GM12878 (cell line): Measurements from ENCODE around the gene ZNF644. TPM values are rescaled to one million over a fixed set of nuclear protein-coding genes. Genes with fewer than 3 reads are reported as not detected.

Source experiments
- ATAC-seq: fragments of 200-7000 bp; cut with Tn5 transposase; 3 replicates; pipeline ENCODE4 v1.9.1; 2020; ENCODE audit warnings: mild to moderate bottlenecking, moderate library complexity
- BruUV-seq: library from RNA; stranded (reverse); fragments of 400-500 nt; replicated peaks from 2 replicates; lab custom pipeline; 2021; lab: Mats Ljungman, UMichigan
- CTCF ChIA-PET: fragments of 300-600 bp; sonication (Branson Sonifier 250); formaldehyde crosslinking; extraction: SDS; loops from one replicate; lab custom pipeline; 2021; ENCODE audit warnings: inconsistent platforms; lab: Yijun Ruan, JAX
- POLR2A ChIA-PET: fragments of 350-600 bp; formaldehyde crosslinking; extraction: SDS; loops from one replicate; lab custom pipeline; 2021; ENCODE audit warnings: inconsistent platforms; lab: Charles Lee
- RAD21 ChIA-PET: fragments of 300-600 bp; sonication (Branson Sonifier 250); formaldehyde crosslinking; loops from one replicate; lab custom pipeline; 2023; ENCODE audit warnings: antibody characterized with exemption; ENCODE audit not compliant: unreplicated experiment; lab: Charles Lee
- SMC1A ChIA-PET: fragments of 300-600 bp; sonication (Branson Sonifier 250); formaldehyde crosslinking; loops from one replicate; lab custom pipeline; 2023; ENCODE audit not compliant: unreplicated experiment, uncharacterized antibody; lab: Charles Lee
- DNase-seq: peaks from one replicate; pipeline ENCODE4 v3.0.0-alpha.2; 2011; ENCODE audit warnings: low read depth, low spot score
- FAIRE-seq: peaks from 3 replicates; lab custom pipeline; 2011; peaks lifted over from hg19 to GRCh38; lab: Jason Lieb, UNC
- H2AFZ ChIP-seq: 2 replicates; pipeline ENCODE4 v1.6.0; 2011; ENCODE audit warnings: low read depth, low read length, control low read depth; ENCODE audit not compliant: control insufficient read depth
- H3K27ac ChIP-seq: 2 replicates; pipeline ENCODE4 v1.5.1; 2011; ENCODE audit warnings: control low read depth; ENCODE audit not compliant: control insufficient read depth, insufficient read depth
- H3K27me3 ChIP-seq, 2 experiments: replicated peaks in 1 of 2; 2 replicates each; pipeline versions ENCODE4 v1.6.0 to v1.6.1; 2011; ENCODE audit warnings: low read length in 1 of 2; ENCODE audit not compliant: control insufficient read depth in 2 of 2, insufficient read depth in 2 of 2
- H3K36me3 ChIP-seq, 2 experiments: 2 replicates each; pipeline ENCODE4 v1.5.1; 2011; ENCODE audit warnings: low read length in 1 of 2; ENCODE audit not compliant: control insufficient read depth in 2 of 2, insufficient read depth in 2 of 2
- H3K4me1 ChIP-seq: 2 replicates; pipeline ENCODE4 v1.6.1; 2011; ENCODE audit warnings: mild to moderate bottlenecking, low read length, moderate library complexity, mixed read lengths; ENCODE audit not compliant: control insufficient read depth, insufficient read depth
- H3K4me2 ChIP-seq: 2 replicates; pipeline ENCODE4 v1.6.0; 2011; ENCODE audit warnings: control low read depth; ENCODE audit not compliant: control insufficient read depth, insufficient read depth
- H3K4me3 ChIP-seq: fragments of 200-600 bp; sonication (generic); 2 replicates; pipeline ENCODE4 v1.5.1; 2016
- H3K79me2 ChIP-seq: 2 replicates; pipeline ENCODE4 v1.6.0; 2011; ENCODE audit warnings: low read length; ENCODE audit not compliant: control insufficient read depth, insufficient read depth
- H3K9ac ChIP-seq: 2 replicates; pipeline ENCODE4 v1.8.0; 2011; ENCODE audit warnings: low read length, control low read depth, mixed read lengths; ENCODE audit not compliant: control insufficient read depth, insufficient read depth
- H3K9me3 ChIP-seq: replicated peaks from 3 replicates; pipeline ENCODE4 v1.5.1; 2011; ENCODE audit warnings: mild to moderate bottlenecking, low read length; ENCODE audit not compliant: control insufficient read depth, insufficient read depth
- H4K20me1 ChIP-seq: 2 replicates; pipeline ENCODE4 v1.6.0; 2011; ENCODE audit not compliant: control insufficient read depth, insufficient read depth
- CBFB ChIP-seq: IDR thresholded peaks from 2 replicates; pipeline ENCODE4 v1.6.1; 2016; ENCODE audit warnings: antibody characterized with exemption, low read depth
- CREB1 ChIP-seq: IDR thresholded peaks from 2 replicates; pipeline ENCODE4 v1.6.1; 2012; ENCODE audit warnings: low read depth, mild to moderate bottlenecking, inconsistent platforms
- EGR1 ChIP-seq, 2 experiments: IDR thresholded peaks; 1 replicate in 1 of 2; 2 replicates in 1 of 2; pipeline ENCODE4 v1.6.1; 2011 to 2012; ENCODE audit warnings: low read depth in 2 of 2, low read length in 2 of 2, borderline replicate concordance in 1 of 2, mild to moderate bottlenecking in 1 of 2, moderate library complexity in 1 of 2
- JUNB ChIP-seq: IDR thresholded peaks from 2 replicates; pipeline ENCODE4 v1.6.1; 2016; ENCODE audit warnings: antibody characterized with exemption, mild to moderate bottlenecking
- MYC ChIP-seq: IDR thresholded peaks from 2 replicates; pipeline ENCODE4 v1.6.1; 2011; ENCODE audit warnings: mild to moderate bottlenecking, low read length, moderate library complexity, inconsistent platforms; ENCODE audit not compliant: insufficient read depth, insufficient replicate concordance, insufficient read length, severe bottlenecking
- NR2C1 ChIP-seq: fragments of 450-650 bp; IDR thresholded peaks from 2 replicates; pipeline ENCODE4 v1.6.1; 2017; ENCODE audit warnings: antibody characterized with exemption, mild to moderate bottlenecking, moderate library complexity
- PAX8 ChIP-seq: fragments of 450-650 bp; IDR thresholded peaks from 2 replicates; pipeline ENCODE4 v1.6.1; 2017; ENCODE audit warnings: mild to moderate bottlenecking, moderate library complexity
- RCOR1 ChIP-seq: conservative IDR thresholded peaks from 2 replicates; pipeline ENCODE4 v1.6.1; 2012; ENCODE audit warnings: low read depth, low read length, improper control_type of control experiment
- SMAD1 ChIP-seq: fragments of 450-650 bp; IDR thresholded peaks from 2 replicates; pipeline ENCODE4 v1.6.1; 2018; ENCODE audit warnings: mild to moderate bottlenecking, low read depth; ENCODE audit not compliant: partially characterized antibody
- SREBF1 ChIP-seq: IDR thresholded peaks from 2 replicates; pipeline ENCODE4 v1.6.1; 2012; ENCODE audit warnings: mild to moderate bottlenecking, low read length
- WGBS: methylation state at CpG from one replicate; pipeline ENCODE4 v1.1.6; 2016; ENCODE audit warnings: low lambda C conversion rate; ENCODE audit not compliant: insufficient replicate concordance, insufficient coverage; ENCODE audit errors: missing lambda C conversion rate; 5-methylcytosine and 5-hydroxymethylcytosine counted together
- in situ Hi-C: fragments of 300-500 bp; cut with MboI; formaldehyde crosslinking; loops from 9 replicates; pipeline ENCODE4 v1.14.3; 2018; ENCODE audit warnings: mixed read lengths
- intact Hi-C: fragments of 100-400 bp; cut with micrococcal nuclease; formaldehyde crosslinking; loops from one replicate; pipeline ENCODE4 v1.14.2; 2022; ENCODE audit not compliant: unreplicated experiment
- polyA plus RNA-seq, 11 experiments: library from polyadenylated mRNA; depleted of rRNA in 4 of 11; unstranded in 6 of 11; stranded (reverse) in 5 of 11; fragments of >200 nt; fragmentation: Nextera tagmentation in 4 of 11; fragmentation: Illumina TruSeq in 1 of 11; extraction: Ambion mirVana in 4 of 11; extraction: Trizol in 1 of 11; gene quantifications; 1 replicate in 1 of 11; 2 replicates in 10 of 11; pipeline versions ENCODE4 v1.2.1 to v1.2.3, GENCODE V29; 2011 to 2016; ENCODE audit warnings: inconsistent platforms in 2 of 11, missing spikeins in 2 of 11, low read depth in 1 of 11
- total RNA-seq, 4 experiments: library from RNA; depleted of rRNA in 3 of 4; stranded (reverse); fragments of >200 nt in 3 of 4; fragmentation: Illumina TruSeq in 1 of 4; extraction: Trizol in 1 of 4; gene quantifications; 2 replicates each; pipeline versions ENCODE4 v1.2.1 to v1.2.3, GENCODE V29; 2013 to 2021
- TF ChIP-seq, protein P1 (sequence below): fragments of 450-650 bp; IDR thresholded peaks from 2 replicates; pipeline ENCODE4 v1.6.1; 2016; ENCODE audit warnings: mild to moderate bottlenecking
- TF ChIP-seq, protein P2 (sequence below): fragments of 450-650 bp; IDR thresholded peaks from 2 replicates; pipeline ENCODE4 v1.6.1; 2017; ENCODE audit warnings: mild to moderate bottlenecking, low read depth, inconsistent platforms; ENCODE audit not compliant: poor library complexity, severe bottlenecking
- TF ChIP-seq, protein P3 (sequence below): IDR thresholded peaks from 2 replicates; pipeline ENCODE4 v1.6.1; 2012; ENCODE audit warnings: mild to moderate bottlenecking, low read depth, low read length

Gene ZNF644
- total and polyA plus RNA-seq, 10 of the 15 experiments (the other 5 are each of a cell fraction or from before 2014, with no cell fraction given): 17.7 to 55.3 (median 29.5) TPM

- Histone ChIP-seq H3K4me1 (no peaks in the 10 kb centered on the region), H4K20me1 (no peaks in the 10 kb centered on the region; the same call in 1 of the 2 replicates), H3K4me3 (no peak overlapping the region), H3K4me2 (no peak overlapping the region), H3K9ac (no peak overlapping the region), H3K27ac (no peak overlapping the region), H2AFZ (no peak overlapping the region), H3K9me3 (peaks cover 6% of the 10 kb centered on the region; the same call in 2 of the 3 replicates), H3K79me2 (peaks cover 90% of the 10 kb centered on the region), H3K27me3 (no peaks in the 10 kb centered on the region), H3K36me3 (peaks cover 0 to 5% of the 10 kb centered on the region in 2 experiments; a peak in 1 of 4 replicates)
- intact Hi-C loops: no loop called here
- ChIA-PET POLR2A (no interaction called here), SMC1A (interaction anchor here (2.2 kb wide), 1 partner anchor 14 kb away, joined by 9 read pairs; no protein-coding TSS in a partner anchor), CTCF (interaction anchor here (1.7 kb wide), 1 partner anchor 15 kb away, joined by 5 read pairs; no protein-coding TSS in a partner anchor), RAD21 (no interaction called here)
- TF ChIP-seq CBFB (no peak), PAX8 (no peak), RCOR1 (no peak), JUNB (no peak), EGR1 (IDR thresholded peaks at IDR 0.05; ENCODE audit: borderline replicate concordance in 1 of 2, low read depth in 2 of 2, low read length in 2 of 2) (no peak), MYC (no peak), SREBF1 (no peak), NR2C1 (no peak), SMAD1 (no peak), CREB1 (no peak)
- TF ChIP-seq, protein P1, sequence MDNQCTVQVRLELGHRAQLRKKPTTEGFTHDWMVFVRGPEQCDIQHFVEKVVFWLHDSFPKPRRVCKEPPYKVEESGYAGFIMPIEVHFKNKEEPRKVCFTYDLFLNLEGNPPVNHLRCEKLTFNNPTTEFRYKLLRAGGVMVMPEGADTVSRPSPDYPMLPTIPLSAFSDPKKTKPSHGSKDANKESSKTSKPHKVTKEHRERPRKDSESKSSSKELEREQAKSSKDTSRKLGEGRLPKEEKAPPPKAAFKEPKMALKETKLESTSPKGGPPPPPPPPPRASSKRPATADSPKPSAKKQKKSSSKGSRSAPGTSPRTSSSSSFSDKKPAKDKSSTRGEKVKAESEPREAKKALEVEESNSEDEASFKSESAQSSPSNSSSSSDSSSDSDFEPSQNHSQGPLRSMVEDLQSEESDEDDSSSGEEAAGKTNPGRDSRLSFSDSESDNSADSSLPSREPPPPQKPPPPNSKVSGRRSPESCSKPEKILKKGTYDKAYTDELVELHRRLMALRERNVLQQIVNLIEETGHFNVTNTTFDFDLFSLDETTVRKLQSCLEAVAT: no peak
- TF ChIP-seq, protein P2, sequence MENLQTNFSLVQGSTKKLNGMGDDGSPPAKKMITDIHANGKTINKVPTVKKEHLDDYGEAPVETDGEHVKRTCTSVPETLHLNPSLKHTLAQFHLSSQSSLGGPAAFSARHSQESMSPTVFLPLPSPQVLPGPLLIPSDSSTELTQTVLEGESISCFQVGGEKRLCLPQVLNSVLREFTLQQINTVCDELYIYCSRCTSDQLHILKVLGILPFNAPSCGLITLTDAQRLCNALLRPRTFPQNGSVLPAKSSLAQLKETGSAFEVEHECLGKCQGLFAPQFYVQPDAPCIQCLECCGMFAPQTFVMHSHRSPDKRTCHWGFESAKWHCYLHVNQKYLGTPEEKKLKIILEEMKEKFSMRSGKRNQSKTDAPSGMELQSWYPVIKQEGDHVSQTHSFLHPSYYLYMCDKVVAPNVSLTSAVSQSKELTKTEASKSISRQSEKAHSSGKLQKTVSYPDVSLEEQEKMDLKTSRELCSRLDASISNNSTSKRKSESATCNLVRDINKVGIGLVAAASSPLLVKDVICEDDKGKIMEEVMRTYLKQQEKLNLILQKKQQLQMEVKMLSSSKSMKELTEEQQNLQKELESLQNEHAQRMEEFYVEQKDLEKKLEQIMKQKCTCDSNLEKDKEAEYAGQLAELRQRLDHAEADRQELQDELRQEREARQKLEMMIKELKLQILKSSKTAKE: no peak
- TF ChIP-seq, protein P3, sequence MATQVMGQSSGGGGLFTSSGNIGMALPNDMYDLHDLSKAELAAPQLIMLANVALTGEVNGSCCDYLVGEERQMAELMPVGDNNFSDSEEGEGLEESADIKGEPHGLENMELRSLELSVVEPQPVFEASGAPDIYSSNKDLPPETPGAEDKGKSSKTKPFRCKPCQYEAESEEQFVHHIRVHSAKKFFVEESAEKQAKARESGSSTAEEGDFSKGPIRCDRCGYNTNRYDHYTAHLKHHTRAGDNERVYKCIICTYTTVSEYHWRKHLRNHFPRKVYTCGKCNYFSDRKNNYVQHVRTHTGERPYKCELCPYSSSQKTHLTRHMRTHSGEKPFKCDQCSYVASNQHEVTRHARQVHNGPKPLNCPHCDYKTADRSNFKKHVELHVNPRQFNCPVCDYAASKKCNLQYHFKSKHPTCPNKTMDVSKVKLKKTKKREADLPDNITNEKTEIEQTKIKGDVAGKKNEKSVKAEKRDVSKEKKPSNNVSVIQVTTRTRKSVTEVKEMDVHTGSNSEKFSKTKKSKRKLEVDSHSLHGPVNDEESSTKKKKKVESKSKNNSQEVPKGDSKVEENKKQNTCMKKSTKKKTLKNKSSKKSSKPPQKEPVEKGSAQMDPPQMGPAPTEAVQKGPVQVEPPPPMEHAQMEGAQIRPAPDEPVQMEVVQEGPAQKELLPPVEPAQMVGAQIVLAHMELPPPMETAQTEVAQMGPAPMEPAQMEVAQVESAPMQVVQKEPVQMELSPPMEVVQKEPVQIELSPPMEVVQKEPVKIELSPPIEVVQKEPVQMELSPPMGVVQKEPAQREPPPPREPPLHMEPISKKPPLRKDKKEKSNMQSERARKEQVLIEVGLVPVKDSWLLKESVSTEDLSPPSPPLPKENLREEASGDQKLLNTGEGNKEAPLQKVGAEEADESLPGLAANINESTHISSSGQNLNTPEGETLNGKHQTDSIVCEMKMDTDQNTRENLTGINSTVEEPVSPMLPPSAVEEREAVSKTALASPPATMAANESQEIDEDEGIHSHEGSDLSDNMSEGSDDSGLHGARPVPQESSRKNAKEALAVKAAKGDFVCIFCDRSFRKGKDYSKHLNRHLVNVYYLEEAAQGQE: no peak
- no peak for ATAC-seq
- no peak for DNase-seq
- no TSS peak for BruUV-seq
- no peak for FAIRE-seq
- in situ Hi-C loops: no loop called here
- WGBS: 60% methylated on average over 1 of the region's 1 CpG
These were observed 10.1 kb downstream of the ZNF644 start for GRCh38 chr1:91011726-91012125.
